LoVo (cell line): ENCODE data around the gene FOXA2.

Experiments
- DNase-seq: peaks from one replicate; pipeline ENCODE4 v3.0.0-alpha.2; 2016; ENCODE audit warnings: low spot score

The FOXA2 gene

DNA sequence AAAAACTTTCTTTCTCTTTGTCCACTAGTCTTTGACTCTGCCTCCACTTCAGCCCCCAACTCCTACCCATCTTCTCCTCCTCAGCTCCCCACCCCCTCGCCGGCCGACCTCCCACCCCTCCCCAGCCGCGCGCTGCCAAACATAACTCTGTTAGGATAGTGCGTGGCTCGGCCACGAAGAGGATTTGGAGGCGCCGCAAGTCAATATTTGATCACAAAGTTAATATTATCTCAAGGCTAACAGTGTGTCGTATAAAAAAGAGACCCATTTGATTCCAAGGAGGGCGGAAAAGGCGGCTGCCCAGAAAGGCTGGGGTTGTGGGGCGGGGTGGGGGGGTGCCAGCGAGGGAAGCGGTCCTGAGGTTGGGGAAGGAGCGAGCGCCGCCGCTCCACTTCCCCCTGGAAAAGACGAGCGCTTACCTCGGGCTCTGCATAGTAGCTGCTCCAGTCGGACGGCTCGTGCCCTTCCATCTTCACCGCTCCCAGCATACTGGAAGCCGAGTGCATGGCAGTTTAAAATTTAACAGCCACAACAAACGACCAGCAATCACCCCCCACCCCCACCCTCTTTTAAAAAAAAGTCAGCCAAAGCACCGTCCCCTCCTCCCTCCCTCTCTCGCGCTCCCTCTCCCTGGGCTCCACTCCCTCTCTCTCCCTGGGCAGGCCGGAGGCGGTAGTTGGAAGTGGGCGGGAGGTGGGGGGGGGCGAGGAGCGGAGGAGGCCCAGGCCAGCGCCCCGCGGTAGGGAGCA, 425 bp downstream of the FOXA2 start:
- peak; percentile 81 for DNase-seq

GRCh38 chr20:22582964-22583772, 1.2 kb downstream of the FOXA2 start:
- DNase-seq: no peak

DNA sequence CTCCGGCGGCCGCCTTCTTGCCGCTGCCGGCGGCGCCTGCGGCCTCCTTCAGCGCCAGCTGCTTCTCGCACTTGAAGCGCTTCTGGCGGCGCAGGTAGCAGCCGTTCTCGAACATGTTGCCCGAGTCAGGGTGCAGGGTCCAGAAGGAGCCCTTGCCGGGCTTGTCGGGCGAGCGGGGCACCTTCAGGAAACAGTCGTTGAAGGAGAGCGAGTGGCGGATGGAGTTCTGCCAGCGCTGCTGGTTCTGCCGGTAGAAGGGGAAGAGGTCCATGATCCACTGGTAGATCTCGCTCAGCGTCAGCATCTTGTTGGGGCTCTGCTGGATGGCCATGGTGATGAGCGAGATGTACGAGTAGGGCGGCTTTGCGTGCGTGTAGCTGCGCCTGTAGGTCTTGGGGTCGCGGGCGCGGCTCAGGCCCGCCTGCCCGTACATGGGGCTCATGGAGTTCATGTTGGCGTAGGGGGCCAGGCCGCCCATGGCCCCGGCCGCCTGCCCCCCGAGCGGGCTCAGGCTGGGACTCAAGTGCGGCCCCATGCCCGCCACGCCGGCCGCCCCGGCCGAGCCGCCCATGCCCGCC, 1.9 kb downstream of the FOXA2 start:
- no peak for DNase-seq

DNA sequence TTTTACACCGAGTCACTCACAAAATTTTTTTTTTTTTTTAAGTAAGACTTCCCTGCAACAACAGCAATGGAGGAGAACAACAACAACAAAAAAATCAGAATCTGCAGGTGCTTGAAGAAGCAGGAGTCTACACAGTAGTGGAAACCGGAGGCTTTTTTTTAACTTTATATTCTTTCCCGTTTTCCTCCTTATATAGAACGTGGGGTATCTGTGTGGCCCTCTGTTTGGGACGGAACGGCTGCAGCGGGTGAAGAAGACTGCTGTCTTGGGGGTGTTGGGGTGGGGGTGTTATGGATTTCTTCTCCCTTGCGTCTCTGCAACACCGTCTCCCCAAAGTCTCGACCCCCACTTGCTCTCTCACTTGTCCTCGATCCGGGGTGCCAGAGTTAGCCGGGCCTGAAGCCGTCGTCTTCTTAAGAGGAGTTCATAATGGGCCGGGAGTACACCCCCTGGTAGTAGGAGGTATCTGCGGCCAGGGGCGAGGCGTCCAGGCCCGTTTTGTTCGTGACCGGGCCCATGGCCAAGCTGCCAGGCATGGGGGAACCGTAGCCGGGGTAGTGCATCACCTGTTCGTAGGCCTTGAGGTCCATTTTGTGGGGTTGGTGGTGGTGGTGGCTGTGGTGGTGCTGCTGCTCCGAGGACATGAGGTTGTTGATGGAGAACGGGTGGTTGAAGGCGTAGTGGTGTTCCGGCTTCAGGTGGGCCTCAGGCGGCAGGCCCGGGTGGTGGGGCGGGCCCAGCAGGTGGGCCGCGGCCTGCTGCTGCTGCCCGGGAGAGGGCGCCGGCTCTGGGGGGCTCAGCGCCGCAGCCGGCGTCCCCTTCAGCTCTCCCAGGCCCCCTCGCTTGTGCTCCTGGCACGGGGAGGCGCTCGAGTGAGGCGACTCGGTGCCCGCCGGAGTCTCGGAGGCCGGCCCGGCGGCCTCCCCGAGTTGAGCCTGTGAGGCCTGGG, 2.7 kb downstream of the FOXA2 start:
- DNase-seq: no peak

DNA sequence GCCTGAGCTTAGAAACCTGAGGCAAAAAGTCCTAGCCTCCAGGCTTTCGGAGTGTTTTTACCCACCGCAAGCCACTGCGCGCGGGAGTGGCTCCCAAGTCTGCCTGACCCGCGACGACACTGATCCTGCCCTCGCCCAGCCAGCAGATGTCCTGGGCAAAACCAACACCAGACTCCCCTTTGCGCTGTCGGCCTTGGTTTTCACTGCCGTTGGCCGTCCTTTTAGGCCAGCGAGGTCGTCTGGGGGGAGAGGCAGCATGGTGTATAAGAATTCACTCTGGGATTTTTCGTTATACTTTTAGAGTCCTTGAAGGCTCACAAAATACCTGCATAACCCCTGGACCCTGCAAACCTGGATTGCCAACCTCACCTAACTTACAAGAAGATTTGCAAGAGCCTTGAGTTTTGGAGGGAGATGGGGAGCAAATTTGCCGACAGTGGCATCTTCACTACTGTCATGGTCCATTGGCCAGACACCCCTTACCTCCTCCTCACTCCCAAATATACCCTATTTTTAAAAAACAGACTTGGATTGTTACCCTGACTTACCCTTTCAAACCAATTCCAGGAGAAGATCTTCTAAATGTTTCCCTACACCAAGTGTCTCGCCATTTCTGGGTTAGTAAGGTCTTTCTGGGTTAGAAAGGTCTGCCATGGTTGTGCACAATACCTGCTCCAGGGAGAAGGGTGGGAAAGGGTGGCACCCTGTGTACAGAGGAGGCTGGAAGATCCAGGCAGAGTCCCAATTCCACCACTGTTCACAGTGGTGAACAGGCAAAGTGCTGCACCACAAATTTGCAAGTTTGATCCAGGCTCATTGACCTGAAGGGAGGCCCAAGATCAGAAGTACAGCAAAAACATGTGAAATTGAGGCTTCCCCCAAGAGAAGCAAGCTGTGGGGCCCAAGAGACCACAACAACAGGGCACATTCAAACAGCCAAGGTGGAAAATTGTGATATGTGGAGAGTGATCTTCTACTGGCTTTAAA, 4.4 kb downstream of the FOXA2 start:
- no peak for DNase-seq

GRCh38 chr20:22579119-22579427, 5.3 kb downstream of the FOXA2 start:
- no peak for DNase-seq

GRCh38 chr20:22578221-22579118, 5.9 kb downstream of the FOXA2 start:
- no peak for DNase-seq

GRCh38 chr20:22577515-22578220, 6.7 kb downstream of the FOXA2 start:
- DNase-seq: no peak

DNA sequence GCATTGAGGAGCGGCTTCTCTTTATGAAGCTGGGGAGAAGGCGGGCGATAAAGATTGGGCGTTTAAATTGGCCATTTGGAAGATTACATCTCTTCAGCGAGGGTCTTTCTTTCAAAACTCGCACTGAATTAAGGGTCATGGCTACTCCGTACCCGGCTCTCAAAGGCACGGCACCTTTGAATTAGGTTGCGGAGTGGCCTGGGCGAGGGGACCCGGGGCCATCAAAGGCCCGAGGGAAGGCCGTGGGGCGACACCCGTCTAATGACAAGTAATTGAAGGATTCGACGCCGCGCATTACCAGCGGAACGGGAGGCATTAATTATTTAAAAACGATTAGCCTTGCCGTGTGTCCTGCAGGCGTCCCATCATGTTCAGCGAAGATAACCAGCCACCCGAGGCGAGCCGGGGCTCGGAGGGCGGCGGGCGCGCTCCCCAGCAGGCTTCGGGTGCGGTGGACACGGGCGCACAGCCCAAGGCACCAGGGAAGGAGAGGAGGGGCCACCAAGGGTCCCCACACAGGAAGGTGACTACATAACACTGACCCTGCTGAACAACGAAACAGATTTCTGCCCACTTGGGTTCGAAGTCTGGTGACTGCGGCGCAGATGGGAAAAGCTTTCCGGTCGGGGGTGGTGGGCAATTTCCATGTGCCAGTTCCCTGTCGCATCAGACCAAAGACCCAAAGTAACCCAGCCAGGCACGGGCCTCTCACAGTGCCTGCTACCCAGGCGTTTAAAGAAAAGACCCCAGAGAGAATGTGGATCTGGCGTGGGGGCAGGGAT, 7.4 kb downstream of the FOXA2 start:
- DNase-seq: no peak

- no peak for DNase-seq
Observed at GRCh38 chr20:22576273-22576672, 8.1 kb downstream of the FOXA2 start.

- DNase-seq: no peak
Observed at GRCh38 chr20:22575737-22576136, 8.6 kb downstream of the FOXA2 start.

DNA sequence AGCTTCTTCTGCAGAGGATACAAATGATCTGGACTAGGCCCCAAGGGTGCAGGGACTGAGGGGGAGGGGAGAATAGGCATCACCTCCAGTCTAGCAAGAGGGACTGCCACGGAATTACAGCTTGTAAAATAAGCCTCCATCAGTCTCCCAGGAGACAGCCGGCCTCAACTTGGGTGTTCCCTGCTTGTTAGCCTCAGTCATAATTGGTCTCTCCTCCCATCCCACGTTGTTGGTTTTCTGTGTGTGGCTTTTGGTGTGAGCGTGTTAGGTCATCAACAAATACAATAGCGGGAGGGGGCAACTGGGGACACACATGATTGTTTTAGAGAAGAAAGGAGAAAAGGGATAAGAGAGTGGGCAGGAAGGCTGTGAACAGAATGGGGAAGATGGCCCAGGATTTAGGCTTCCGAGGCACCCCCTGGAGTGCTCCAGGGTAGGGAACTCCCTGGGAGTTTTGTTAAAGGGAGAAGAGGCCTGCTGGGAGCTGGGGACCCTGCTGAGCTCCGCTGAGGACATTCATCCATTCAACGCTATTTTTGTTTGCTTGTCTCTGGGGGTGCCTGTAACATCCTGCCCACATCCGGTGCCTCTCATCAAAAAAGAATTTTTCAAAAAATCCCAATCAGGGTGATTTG, 9.2 kb downstream of the FOXA2 start:
- DNase-seq: no peak

DNA sequence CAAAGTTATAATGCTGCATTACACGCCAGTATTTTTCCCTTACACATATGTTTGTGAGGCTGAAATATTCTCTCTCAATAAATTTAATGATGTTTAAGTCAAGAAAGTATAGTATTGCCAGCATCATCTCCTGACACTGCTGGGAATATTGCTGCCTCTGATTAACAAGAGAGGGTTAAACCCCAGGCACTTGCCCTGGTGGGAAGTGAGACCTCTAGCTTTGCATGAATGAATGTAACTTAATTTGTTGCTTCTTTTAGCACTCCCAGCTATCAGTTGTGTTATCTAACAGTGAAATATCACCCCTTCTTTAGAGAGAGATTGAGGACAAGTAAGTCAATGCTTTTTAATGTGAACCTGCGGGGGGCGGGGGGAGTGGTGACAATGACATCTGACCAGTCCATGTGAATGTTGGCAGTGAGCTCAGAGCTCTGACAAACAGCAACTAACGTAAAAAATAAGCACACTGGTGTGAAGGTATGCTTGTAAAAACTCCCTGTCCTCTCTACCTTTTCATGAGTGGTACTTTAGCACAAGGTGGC, 9.8 kb downstream of the FOXA2 start:
- DNase-seq: no peak

GRCh38 chr20:22572491-22572890, 11.9 kb downstream of the FOXA2 start:
- no peak for DNase-seq

DNA sequence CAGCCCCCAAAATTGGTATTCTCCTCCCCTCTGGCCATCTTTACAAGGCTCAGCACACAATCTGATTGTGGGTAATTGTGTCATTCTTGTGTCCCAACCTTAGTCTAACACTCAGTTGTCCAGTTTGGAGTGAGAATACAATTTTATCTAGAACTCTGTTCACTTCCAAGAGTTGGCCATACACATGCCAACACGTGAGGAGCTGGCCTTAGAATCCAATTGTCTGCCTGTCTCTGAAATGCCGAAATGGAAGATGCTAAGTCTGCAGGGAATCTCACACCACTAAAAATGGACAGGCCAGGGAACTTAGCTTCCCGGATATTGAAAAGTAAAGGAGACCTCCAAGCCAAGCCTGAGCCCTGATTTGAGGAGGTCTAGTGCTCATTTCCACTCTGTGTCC, 12.3 kb downstream of the FOXA2 start:
- no peak for DNase-seq

DNA sequence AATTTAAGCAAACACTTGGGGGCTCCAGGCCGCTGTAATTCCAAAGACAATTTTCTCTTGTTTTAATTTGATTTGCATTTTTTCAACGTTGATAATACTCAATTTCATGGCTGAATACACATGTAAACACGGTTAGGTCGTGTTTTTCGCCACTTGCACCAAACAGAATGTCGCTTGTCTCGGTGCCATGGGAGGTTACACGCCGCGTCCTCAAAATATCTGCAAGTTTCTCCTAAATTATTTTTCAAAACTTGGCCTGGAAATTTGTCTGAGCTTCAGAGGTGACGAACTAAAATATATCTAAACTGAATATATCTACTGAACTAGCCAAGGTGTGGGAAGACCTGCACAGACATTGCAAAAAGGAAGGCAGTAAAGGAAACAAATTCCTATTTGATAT, 15.0 kb downstream of the FOXA2 start:
- DNase-seq: no peak

- DNase-seq: no peak
Observed at GRCh38 chr20:22568872-22569344, 15.5 kb downstream of the FOXA2 start.
